Stimulated activated CD4-positive, alpha-beta T cell treated with anti-CD3 and anti-CD28 coated beads, Interleukin-12 subunit alpha, Interleukin-12 subunit beta, amount 100 ng/mL, for 4 hours (primary cell): Measurements from ENCODE around the gene YBX2.

Experiments used
- DNase-seq: peaks from one replicate; pipeline ENCODE4 v3.0.0-alpha.2; 2020

YBX2 gene

DNA sequence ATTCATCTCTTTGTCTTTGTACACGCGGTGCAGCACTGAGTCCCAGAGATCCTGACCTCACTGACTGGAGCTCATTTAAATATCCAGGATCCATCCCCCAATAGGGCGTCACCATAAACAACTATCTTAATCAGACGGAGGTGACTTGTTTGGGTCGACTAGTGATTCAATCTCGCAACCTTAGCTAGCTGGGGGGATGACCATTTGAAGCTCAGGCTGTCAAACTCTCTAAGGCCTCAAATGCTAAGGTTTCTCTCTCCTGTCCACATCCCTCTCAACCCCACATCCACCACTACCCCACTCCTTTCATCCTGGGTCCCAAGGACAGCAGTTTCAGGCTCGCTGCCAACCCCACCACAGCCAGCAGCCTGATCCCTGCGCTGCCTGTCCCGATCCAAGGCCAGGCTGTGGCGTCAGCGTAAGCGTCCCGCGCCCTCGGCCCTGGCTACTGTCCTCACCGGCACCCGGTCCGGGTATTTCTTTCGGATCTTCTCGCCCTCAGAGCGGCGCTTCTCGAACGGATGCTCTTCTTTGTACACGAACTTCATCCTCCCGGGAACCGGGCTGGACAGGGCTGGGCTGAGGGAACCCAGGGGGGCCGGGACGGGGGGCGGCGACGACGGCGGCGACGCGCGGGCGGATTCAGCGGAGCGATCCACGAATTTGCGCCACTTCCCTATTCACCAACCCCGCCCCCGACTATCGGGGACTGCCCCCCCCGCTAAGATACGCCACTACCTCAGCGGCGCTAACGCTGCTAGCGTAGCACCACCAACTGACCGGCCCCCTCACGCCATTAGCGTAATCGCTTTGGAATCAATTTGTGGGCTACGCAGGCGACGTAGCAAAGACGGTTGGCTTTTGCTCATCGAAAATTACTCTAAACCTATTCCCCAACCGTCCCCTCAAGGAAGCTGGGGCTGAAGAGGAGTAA is 52.4 kb downstream of the YBX2 start, which contains the start of gene GABARAP:
Gene GABARAP (minus strand): TSS at position 667 of the 934 bp plus-strand sequence. CDS start 119 bp downstream, at position 548.
- DNase-seq: peak; percentile 92

- no peak for DNase-seq
Measured at GRCh38 chr17:7241090-7241733, 53.2 kb downstream of the YBX2 start.

DNA sequence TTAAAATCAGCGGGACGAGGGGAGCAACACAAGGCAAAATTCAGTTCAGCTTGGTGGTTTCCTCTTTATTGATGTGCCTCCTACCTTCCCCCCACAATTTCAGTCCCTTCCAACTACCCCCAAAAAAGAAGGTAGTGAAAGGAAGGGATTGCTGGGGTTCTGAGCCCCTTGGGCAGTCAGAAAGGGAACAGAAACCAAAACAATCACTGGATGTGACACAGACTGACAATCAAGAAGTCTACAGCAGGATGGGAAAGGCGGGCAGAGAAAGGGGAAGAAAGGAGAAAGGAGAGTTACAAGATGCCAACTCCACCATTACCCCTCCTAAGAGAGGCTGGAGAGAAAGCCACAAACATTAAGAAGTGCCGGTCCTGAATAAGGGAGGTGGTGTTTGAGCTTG is 54.1 kb downstream of the YBX2 start:
- DNase-seq: no peak

- DNase-seq: peak; percentile 97
Measured at GRCh38 chr17:7239091-7240027, 55.1 kb downstream of the YBX2 start, which contains the start of gene PHF23. TSS of gene PHF23 (minus strand) at chr17:7239457. CDS start at chr17:7239279, 178 bp downstream.

DNA sequence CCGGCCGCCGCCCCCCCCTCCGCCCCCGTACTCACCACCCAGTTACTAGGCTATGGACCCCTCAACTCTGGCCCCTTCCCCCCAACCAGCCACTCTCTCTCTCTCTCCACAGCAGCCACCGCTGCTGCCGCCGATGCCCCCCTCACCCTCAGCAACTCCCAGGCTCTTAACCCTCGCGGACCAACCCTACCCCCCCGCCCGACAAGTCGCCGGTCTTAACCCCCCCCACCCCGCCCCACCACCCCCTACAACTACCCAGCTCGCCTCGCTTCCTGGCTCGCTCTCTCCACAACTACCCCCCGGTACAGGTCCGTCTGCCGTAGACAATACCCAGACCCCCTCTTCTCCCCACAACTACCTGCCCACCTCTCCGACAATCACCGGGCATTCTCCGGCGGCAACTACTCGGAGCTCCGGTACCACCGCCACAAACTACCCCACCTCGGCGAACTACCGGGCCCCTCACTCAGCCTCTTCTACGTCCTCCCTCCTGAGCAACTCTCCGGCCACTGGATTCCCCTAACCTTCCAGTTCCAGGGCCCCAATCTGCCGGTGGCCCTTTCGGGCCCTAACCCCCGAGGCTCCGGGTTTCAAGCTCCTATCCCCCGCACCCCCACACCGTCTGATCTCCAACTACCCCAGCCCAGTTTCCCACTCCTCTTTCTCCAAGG is 55.9 kb downstream of the YBX2 start:
- peak; percentile 41 for DNase-seq
